ENCODE data around the gene TST.

The TST gene

DNA sequence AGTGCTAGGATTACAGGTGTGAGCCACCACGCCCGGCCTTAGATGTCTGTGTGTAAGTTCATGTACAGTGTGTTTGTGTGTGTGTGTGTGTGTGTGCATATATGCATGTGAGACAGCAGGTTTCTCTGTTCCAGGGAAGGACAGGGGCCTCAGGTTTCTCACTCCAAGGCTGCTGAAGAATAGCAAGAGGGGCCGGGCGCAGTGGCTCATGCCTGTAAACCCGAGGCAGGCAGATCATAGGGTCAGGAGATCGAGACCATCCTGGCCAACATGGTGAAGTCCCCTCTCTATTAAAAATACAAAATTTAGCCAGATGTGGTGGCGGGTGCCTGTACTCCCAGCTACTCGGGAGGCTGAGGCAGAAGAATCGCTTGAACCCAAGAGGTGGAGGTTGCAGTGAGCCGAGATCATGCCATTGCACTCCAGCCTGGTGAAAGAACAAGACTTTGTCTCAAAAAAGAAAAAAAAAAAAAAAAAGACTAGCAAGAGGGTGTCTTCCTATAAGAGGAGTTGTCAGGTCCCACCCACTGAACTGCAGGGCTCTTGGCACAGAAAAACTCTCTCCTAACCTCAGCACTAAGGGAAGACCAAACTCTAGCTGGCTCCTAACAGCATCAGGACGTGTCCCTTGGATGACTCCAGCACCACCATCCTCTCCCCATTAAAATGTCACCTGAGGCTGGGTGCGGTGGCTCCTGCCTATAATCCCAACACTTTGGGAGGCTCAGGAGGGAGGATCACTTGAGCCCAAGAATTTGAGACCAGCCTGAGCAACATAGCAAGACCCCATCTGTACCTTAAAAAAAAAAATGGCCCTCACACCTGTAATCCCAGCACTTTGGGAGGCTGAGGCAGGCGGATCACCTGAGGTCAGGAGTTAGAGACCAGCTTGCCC, 40.0 kb downstream of the TST start:
- Histone ChIP-seq H3K79me2 (ENCODE audit: insufficient read depth, low read length) (no peaks in the 10 kb centered on the region), H4K20me1 (ENCODE audit: low read depth, low read length) (no peaks in the 10 kb centered on the region), H3K9me3 (ENCODE audit: insufficient read depth, low read length) (no peaks in the 10 kb centered on the region), H2AFZ (ENCODE audit: low read depth, low read length, severe bottlenecking) (no peak overlapping the region), H3K4me3 (ENCODE audit: insufficient read depth, low read length, poor library complexity, severe bottlenecking) (no peak overlapping the region), H3F3A (ENCODE audit: insufficient read depth) (no peaks in the 10 kb centered on the region), H3K9ac (ENCODE audit: low read length) (no peak overlapping the region), H3K27me3 (ENCODE audit: low read length) (no peaks in the 10 kb centered on the region), H3K9me2 (replicated peaks; ENCODE audit: insufficient read depth, low read length) (no peaks in the 10 kb centered on the region), H3K4me2 (ENCODE audit: low read depth, low read length, poor library complexity, severe bottlenecking) (no peak overlapping the region), H3K27ac (ENCODE audit: low read depth, low read length) (no peak overlapping the region), H3K36me3 (ENCODE audit: low read length) (no peaks in the 10 kb centered on the region)
- TF ChIP-seq EZH2phosphoT487 (conservative IDR thresholded peaks at IDR 0.05; ENCODE audit: low read length) = no peak
- TF ChIP-seq, protein P1, sequence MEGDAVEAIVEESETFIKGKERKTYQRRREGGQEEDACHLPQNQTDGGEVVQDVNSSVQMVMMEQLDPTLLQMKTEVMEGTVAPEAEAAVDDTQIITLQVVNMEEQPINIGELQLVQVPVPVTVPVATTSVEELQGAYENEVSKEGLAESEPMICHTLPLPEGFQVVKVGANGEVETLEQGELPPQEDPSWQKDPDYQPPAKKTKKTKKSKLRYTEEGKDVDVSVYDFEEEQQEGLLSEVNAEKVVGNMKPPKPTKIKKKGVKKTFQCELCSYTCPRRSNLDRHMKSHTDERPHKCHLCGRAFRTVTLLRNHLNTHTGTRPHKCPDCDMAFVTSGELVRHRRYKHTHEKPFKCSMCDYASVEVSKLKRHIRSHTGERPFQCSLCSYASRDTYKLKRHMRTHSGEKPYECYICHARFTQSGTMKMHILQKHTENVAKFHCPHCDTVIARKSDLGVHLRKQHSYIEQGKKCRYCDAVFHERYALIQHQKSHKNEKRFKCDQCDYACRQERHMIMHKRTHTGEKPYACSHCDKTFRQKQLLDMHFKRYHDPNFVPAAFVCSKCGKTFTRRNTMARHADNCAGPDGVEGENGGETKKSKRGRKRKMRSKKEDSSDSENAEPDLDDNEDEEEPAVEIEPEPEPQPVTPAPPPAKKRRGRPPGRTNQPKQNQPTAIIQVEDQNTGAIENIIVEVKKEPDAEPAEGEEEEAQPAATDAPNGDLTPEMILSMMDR (IDR thresholded peaks at IDR 0.05; ENCODE audit: insufficient read depth, low read length, poor library complexity, severe bottlenecking) = no peak

DNA sequence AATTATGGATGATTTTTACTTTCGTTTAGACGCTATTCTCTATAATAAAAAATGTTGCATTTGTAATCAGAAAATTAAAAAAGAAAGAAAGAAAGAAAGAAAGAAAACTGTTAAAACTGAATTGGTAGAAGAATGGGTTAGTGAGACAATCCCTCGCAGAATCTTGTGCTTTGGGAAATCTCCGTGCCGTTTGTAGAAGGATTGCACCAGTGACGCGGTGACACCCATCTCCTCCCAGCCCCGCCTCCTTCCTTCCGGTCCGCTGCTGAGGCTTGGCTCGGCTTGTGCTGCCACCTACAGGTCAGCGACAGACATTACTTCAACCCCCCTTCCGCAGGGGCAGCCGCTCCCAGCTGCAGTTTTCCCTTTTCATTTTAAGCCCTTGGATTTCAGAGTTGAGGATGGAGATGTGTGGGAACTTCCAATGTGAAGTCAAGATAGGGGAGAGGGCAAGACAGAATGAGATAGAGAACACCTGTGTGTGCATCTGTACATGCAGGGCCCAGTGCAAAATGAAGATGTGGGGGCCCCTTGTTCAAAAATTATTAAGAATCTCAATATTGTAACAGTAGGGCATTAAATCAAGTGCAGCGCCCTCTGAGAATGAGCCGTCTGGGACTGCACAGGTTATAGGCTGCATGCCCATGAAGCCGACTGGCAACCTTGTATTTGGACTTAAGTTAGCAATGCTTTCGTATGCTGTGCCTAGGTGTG, 41.1 kb downstream of the TST start:
- TF ChIP-seq, protein P1 (IDR thresholded peaks at IDR 0.05; ENCODE audit: insufficient read depth, low read length, poor library complexity, severe bottlenecking) = peak; percentile 87
- TF ChIP-seq EZH2phosphoT487 (conservative IDR thresholded peaks at IDR 0.05; ENCODE audit: low read length) = no peak
- peak overlapping the region; percentile 88 for H2AFZ ChIP-seq (ENCODE audit: low read depth, low read length, severe bottlenecking)
- no peaks in the 10 kb centered on the region for H3K79me2 ChIP-seq (ENCODE audit: insufficient read depth, low read length)
- H3F3A ChIP-seq (ENCODE audit: insufficient read depth) = no peaks in the 10 kb centered on the region
- H3K4me2 ChIP-seq (ENCODE audit: low read depth, low read length, poor library complexity, severe bottlenecking) = peak overlapping the region; percentile 99
- H3K27ac ChIP-seq (ENCODE audit: low read depth, low read length) = 0 out of 2 replicates have a peak overlapping the region, but pooled peaks have one; percentile 28
- H3K36me3 ChIP-seq (ENCODE audit: low read length) = no peaks in the 10 kb centered on the region
- H3K27me3 ChIP-seq (ENCODE audit: low read length) = no peaks in the 10 kb centered on the region
- no peaks in the 10 kb centered on the region for H4K20me1 ChIP-seq (ENCODE audit: low read depth, low read length)
- peak overlapping the region; percentile 61 for H3K4me3 ChIP-seq (ENCODE audit: insufficient read depth, low read length, poor library complexity, severe bottlenecking)
- H3K9me2 ChIP-seq (replicated peaks; ENCODE audit: insufficient read depth, low read length) = no peaks in the 10 kb centered on the region
- H3K9ac ChIP-seq (ENCODE audit: low read length) = peak overlapping the region; percentile 51
- H3K9me3 ChIP-seq (ENCODE audit: insufficient read depth, low read length) = no peaks in the 10 kb centered on the region

DNA sequence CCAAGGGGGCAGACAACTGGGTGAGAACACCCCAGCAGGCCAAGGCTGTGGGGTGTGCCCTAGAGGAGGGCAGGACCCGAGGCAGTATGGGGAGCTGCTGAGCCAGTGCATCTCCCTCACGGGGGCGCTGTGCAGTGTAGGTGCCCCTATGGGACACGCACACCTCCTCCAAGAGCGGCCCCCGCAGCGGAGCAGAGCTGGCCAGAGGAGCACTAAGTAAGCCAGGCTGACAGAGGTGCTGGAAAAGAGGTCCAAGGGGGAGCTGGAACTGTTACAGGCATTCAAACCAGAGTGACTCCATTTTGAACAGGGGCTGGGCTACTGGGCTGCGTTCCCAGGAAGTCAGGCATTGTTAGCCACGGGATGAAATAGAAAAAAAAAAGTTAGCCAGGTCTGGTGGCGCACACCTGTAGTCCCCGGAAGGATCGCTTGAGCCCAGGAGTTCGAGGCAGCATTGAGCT, 41.8 kb downstream of the TST start:
- Histone ChIP-seq H3K4me3 (ENCODE audit: insufficient read depth, low read length, poor library complexity, severe bottlenecking) (peak overlapping the region; percentile 61), H2AFZ (ENCODE audit: low read depth, low read length, severe bottlenecking) (peak overlapping the region; percentile 88), H3K27me3 (ENCODE audit: low read length) (no peaks in the 10 kb centered on the region), H3F3A (ENCODE audit: insufficient read depth) (no peaks in the 10 kb centered on the region), H3K4me2 (ENCODE audit: low read depth, low read length, poor library complexity, severe bottlenecking) (peak overlapping the region; percentile 99), H3K36me3 (ENCODE audit: low read length) (no peaks in the 10 kb centered on the region), H4K20me1 (ENCODE audit: low read depth, low read length) (no peaks in the 10 kb centered on the region), H3K9ac (ENCODE audit: low read length) (peak overlapping the region; percentile 51), H3K27ac (ENCODE audit: low read depth, low read length) (0 out of 2 replicates have a peak overlapping the region, but pooled peaks have one; percentile 28), H3K9me3 (ENCODE audit: insufficient read depth, low read length) (no peaks in the 10 kb centered on the region), H3K9me2 (replicated peaks; ENCODE audit: insufficient read depth, low read length) (no peaks in the 10 kb centered on the region), H3K79me2 (ENCODE audit: insufficient read depth, low read length) (no peaks in the 10 kb centered on the region)
- TF ChIP-seq, protein P1 (IDR thresholded peaks at IDR 0.05; ENCODE audit: insufficient read depth, low read length, poor library complexity, severe bottlenecking) = peak; percentile 85
- no peak for TF ChIP-seq EZH2phosphoT487 (conservative IDR thresholded peaks at IDR 0.05; ENCODE audit: low read length)
